Coronary artery (tissue), 2 donors: ENCODE results near the gene KDM5A.
"Not testable (repeated sequence)": the region's sequence is repeated elsewhere in the genome, so short reads cannot be mapped to it uniquely, and the experiment has no call there.

Experiments used
- DNase-seq: peaks from one replicate; pipeline ENCODE4 v3.0.0-alpha.2; 2017; ENCODE audit warnings: low spot score
- H3K27ac ChIP-seq, 2 donors: fragments of 200-600 bp; sonication (generic); one replicate each; pipeline ENCODE4 v1.5.1; 2016 to 2019
- H3K4me3 ChIP-seq: fragments of 200-600 bp; sonication (generic); 2 replicates; pipeline ENCODE4 v1.5.1; 2016; ENCODE audit warnings: mild to moderate bottlenecking, moderate library complexity
- CTCF ChIP-seq: fragments of 200-600 bp; sonication (generic); IDR thresholded peaks from one replicate; pipeline ENCODE4 v1.5.1; 2019; ENCODE audit warnings: antibody characterized with exemption

Gene KDM5A

GRCh38 chr12:304805-305204, 84.3 kb downstream of the KDM5A start:
- Histone ChIP-seq H3K27ac (no peak overlapping the region), H3K4me3 (no peak overlapping the region)
- DNase-seq: no peak
- TF ChIP-seq CTCF: no peak

GRCh38 chr12:302766-303165, 86.4 kb downstream of the KDM5A start:
- DNase-seq, H3K4me3 ChIP-seq, H3K27ac ChIP-seq: not testable (repeated sequence)

- H3K27ac ChIP-seq, H3K4me3 ChIP-seq, DNase-seq: not testable (repeated sequence)
Observed at GRCh38 chr12:300166-300565, 89.0 kb downstream of the KDM5A start.

GRCh38 chr12:299511-299910, 89.6 kb downstream of the KDM5A start:
- not testable (repeated sequence) for DNase-seq, H3K4me3 ChIP-seq, H3K27ac ChIP-seq

- H3K27ac ChIP-seq, H3K4me3 ChIP-seq, DNase-seq: not testable (repeated sequence)
Observed at GRCh38 chr12:298059-298458, 91.1 kb downstream of the KDM5A start.

- no peak for TF ChIP-seq CTCF
- H3K27ac ChIP-seq: no peak overlapping the region
- no peak overlapping the region for H3K4me3 ChIP-seq
- no peak for DNase-seq
Observed at GRCh38 chr12:295132-295531, 94.0 kb downstream of the KDM5A start.

GRCh38 chr12:293199-293598, 95.9 kb downstream of the KDM5A start:
- H3K27ac ChIP-seq: no peak overlapping the region
- no peak overlapping the region for H3K4me3 ChIP-seq
- DNase-seq: no peak
- TF ChIP-seq CTCF: no peak

GRCh38 chr12:292186-292585, 96.9 kb downstream of the KDM5A start:
- no peak overlapping the region for H3K4me3 ChIP-seq
- no peak for TF ChIP-seq CTCF
- no peak for DNase-seq
- H3K27ac ChIP-seq: no peak overlapping the region

GRCh38 chr12:291153-291723, 97.9 kb downstream of the KDM5A start:
- no peak for DNase-seq
- no peak overlapping the region for H3K27ac ChIP-seq
- H3K4me3 ChIP-seq: no peak overlapping the region
- no peak for TF ChIP-seq CTCF
